Vagina (tissue), 2 donors: ENCODE results near the gene ZNF431.
"Not testable (repeated sequence)": the region's sequence is repeated elsewhere in the genome, so short reads cannot be mapped to it uniquely, and the experiment has no call there.

ENCODE experiments used
- POLR2A ChIP-seq, 2 donors: fragments of 450-650 bp; IDR thresholded peaks; one replicate each; pipeline ENCODE4 v1.6.1; 2017; ENCODE audit warnings: antibody characterized with exemption in 2 of 2, mild to moderate bottlenecking in 2 of 2, moderate library complexity in 2 of 2
- TF ChIP-seq, protein P1 (sequence below), 3 experiments: fragments of 450-650 bp in 2 of 3; fragments of 200-600 bp in 1 of 3; sonication (generic) in 1 of 3; IDR thresholded peaks; one replicate each; pipeline ENCODE4 v1.5.1; 2017 to 2019; ENCODE audit warnings: antibody characterized with exemption in 3 of 3, mild to moderate bottlenecking in 2 of 3, moderate library complexity in 2 of 3

DNA sequence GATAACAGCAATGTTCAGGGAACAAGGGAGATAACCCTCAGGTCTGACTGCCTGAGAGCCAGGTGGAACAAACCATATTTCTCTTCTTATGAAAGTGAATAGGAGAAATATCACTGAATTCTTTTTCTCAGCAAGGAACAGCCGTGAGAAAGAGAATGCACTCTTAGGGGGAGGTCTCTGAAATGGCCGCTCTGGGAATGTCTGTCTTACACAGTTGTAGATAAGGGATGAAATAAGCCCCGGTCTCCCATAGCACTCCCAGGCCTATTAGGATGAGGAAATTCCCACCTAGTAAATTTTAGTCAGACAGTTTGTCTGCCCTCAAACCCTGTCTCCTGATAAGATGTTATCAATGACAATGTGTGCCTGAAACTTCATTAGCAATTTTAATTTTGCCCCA is 88.1 kb downstream of the ZNF431 start:
- TF ChIP-seq, protein P1, sequence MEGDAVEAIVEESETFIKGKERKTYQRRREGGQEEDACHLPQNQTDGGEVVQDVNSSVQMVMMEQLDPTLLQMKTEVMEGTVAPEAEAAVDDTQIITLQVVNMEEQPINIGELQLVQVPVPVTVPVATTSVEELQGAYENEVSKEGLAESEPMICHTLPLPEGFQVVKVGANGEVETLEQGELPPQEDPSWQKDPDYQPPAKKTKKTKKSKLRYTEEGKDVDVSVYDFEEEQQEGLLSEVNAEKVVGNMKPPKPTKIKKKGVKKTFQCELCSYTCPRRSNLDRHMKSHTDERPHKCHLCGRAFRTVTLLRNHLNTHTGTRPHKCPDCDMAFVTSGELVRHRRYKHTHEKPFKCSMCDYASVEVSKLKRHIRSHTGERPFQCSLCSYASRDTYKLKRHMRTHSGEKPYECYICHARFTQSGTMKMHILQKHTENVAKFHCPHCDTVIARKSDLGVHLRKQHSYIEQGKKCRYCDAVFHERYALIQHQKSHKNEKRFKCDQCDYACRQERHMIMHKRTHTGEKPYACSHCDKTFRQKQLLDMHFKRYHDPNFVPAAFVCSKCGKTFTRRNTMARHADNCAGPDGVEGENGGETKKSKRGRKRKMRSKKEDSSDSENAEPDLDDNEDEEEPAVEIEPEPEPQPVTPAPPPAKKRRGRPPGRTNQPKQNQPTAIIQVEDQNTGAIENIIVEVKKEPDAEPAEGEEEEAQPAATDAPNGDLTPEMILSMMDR (IDR thresholded peaks at IDR 0.05): not testable (repeated sequence)
- TF ChIP-seq POLR2A (IDR thresholded peaks at IDR 0.05): not testable (repeated sequence)
